WTC11 (cell line): Measurements from ENCODE around the gene UGT1A10.

Source experiments
- ELF4 ChIP-seq: sonication (generic); formaldehyde crosslinking; IDR thresholded peaks from 2 replicates; pipeline ENCODE4 v1.8.1; 2022; ENCODE audit warnings: low read depth, mild to moderate bottlenecking, moderate library complexity, missing genetic modification reagents
- FOXJ3 ChIP-seq: sonication (generic); formaldehyde crosslinking; IDR thresholded peaks from 2 replicates; pipeline ENCODE4 v1.9.0; 2021; ENCODE audit warnings: missing genetic modification reagents, mild to moderate bottlenecking, borderline replicate concordance
- HMGXB4 ChIP-seq: sonication (generic); formaldehyde crosslinking; IDR thresholded peaks from 2 replicates; pipeline ENCODE4 v1.8.1; 2023; ENCODE audit warnings: mild to moderate bottlenecking, moderate library complexity, missing genetic modification reagents
- KAT7 ChIP-seq: sonication (generic); formaldehyde crosslinking; IDR thresholded peaks from 2 replicates; pipeline ENCODE4 v1.8.1; 2023; ENCODE audit warnings: missing genetic modification reagents, mild to moderate bottlenecking, borderline replicate concordance
- PRRX2 ChIP-seq: fragments of 250-450 bp; sonication (Bioruptor Pico); IDR thresholded peaks from 2 replicates; pipeline ENCODE4 v1.8.0; 2021; ENCODE audit warnings: mild to moderate bottlenecking
- ZNF121 ChIP-seq: sonication (generic); formaldehyde crosslinking; IDR thresholded peaks from 2 replicates; pipeline ENCODE4 v1.8.0; 2023; ENCODE audit warnings: missing genetic modification reagents
- ZNF232 ChIP-seq: sonication (generic); formaldehyde crosslinking; IDR thresholded peaks from 2 replicates; pipeline ENCODE4 v1.8.0; 2022; ENCODE audit warnings: mild to moderate bottlenecking, missing genetic modification reagents
- ZNF416 ChIP-seq: fragments of 250-450 bp; sonication (Bioruptor Pico); IDR thresholded peaks from 2 replicates; pipeline ENCODE4 v1.9.0; 2021; ENCODE audit warnings: mild to moderate bottlenecking, inconsistent platforms
- ZNF532 ChIP-seq: fragments of 250-450 bp; sonication (Bioruptor Pico); IDR thresholded peaks from 2 replicates; pipeline ENCODE4 v1.9.0; 2021; ENCODE audit warnings: mild to moderate bottlenecking, borderline replicate concordance
- TF ChIP-seq, protein P1 (sequence below): fragments of 200-600 bp; IDR thresholded peaks from 2 replicates; pipeline ENCODE4 v1.8.0; 2022; ENCODE audit warnings: antibody characterized with exemption
- TF ChIP-seq, protein P2 (sequence below): sonication (generic); formaldehyde crosslinking; IDR thresholded peaks from 2 replicates; pipeline ENCODE4 v1.8.0; 2022; ENCODE audit warnings: mild to moderate bottlenecking, missing genetic modification reagents

DNA sequence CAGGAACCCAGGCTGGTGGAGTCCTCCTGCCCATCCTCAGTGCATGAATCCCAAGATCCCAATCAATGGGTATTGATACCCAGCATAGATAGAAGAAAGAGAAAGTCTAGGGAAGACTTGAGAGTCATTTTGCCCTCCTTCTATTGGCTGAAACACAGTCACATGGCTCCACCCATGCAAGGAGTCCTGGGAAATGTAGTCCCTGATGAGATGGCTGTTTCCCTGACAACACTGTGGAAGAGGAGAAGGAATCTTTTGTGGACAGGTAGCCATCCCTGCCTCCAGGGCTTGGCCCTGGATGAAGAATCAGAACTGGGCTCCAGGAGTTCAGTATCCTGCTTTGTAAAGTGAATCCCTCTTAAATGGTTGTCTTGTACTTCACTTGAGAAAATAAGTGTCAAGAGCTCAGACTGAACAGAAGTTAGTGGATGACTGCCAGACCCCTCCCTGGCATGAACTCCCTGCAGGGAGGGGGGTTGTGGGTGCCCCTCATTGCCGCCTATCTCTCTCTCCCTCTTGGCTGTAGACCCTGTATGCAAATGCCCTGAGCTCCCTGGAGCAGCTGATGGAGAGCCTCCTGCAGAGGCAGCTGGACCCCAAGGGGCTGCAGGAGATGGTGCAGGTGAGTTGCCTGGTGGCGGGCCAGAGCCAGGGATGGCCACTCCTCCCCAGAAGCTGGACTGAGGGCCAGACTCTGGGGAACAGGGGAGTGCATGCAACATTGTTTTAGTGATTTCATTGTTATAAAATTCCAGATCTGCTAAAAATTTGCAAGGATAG is 178.0 kb downstream of the UGT1A10 start:
- TF ChIP-seq, protein P1, sequence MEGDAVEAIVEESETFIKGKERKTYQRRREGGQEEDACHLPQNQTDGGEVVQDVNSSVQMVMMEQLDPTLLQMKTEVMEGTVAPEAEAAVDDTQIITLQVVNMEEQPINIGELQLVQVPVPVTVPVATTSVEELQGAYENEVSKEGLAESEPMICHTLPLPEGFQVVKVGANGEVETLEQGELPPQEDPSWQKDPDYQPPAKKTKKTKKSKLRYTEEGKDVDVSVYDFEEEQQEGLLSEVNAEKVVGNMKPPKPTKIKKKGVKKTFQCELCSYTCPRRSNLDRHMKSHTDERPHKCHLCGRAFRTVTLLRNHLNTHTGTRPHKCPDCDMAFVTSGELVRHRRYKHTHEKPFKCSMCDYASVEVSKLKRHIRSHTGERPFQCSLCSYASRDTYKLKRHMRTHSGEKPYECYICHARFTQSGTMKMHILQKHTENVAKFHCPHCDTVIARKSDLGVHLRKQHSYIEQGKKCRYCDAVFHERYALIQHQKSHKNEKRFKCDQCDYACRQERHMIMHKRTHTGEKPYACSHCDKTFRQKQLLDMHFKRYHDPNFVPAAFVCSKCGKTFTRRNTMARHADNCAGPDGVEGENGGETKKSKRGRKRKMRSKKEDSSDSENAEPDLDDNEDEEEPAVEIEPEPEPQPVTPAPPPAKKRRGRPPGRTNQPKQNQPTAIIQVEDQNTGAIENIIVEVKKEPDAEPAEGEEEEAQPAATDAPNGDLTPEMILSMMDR, result no peak
- TF ChIP-seq ZNF232 (CRISPR knock-in tag) (no peak), HMGXB4 (CRISPR knock-in tag) (no peak), ZNF416 (CRISPR knock-in tag) (no peak), ZNF121 (CRISPR knock-in tag) (no peak), KAT7 (CRISPR knock-in tag) (no peak), PRRX2 (CRISPR knock-in tag) (no peak), FOXJ3 (CRISPR knock-in tag) (no peak), ZNF532 (no peak), ELF4 (no peak)
- TF ChIP-seq, protein P2, sequence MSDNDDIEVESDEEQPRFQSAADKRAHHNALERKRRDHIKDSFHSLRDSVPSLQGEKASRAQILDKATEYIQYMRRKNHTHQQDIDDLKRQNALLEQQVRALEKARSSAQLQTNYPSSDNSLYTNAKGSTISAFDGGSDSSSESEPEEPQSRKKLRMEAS, result no peak
